HG03354 (cell line): ENCODE data around the gene CNTN3.

ENCODE experiments used
- ATAC-seq: cut with Tn5 transposase; IDR thresholded peaks from one replicate; pipeline ENCODE4 v1.9.1; 2021; ENCODE audit warnings: mild to moderate bottlenecking; ENCODE audit not compliant: unreplicated experiment, poor library complexity, severe bottlenecking

Gene CNTN3

GRCh38 chr3:74614107-74614967 is at the start of gene CNTN3:
CNTN3 (minus strand) TSS chr3:74614659; CDS start chr3:74521112, 93,547 bp downstream.
- ATAC-seq: no peak

- ATAC-seq: no peak
These were observed 48.7 kb upstream of the CNTN3 start for GRCh38 chr3:74663178-74663577.

GRCh38 chr3:74661672-74662071 is 47.2 kb upstream of the CNTN3 start:
- no peak for ATAC-seq

GRCh38 chr3:74651885-74652284 is 37.4 kb upstream of the CNTN3 start:
- no peak for ATAC-seq

- ATAC-seq: no peak
These were observed 36.8 kb upstream of the CNTN3 start for GRCh38 chr3:74651292-74651691.

GRCh38 chr3:74648107-74648506 is 33.6 kb upstream of the CNTN3 start:
- ATAC-seq: no peak

GRCh38 chr3:74646094-74646493 is 31.6 kb upstream of the CNTN3 start:
- no peak for ATAC-seq

GRCh38 chr3:74643636-74644035 is 29.2 kb upstream of the CNTN3 start:
- ATAC-seq: no peak

GRCh38 chr3:74642876-74643275 is 28.4 kb upstream of the CNTN3 start:
- ATAC-seq: no peak

- no peak for ATAC-seq
These were observed 25.8 kb upstream of the CNTN3 start for GRCh38 chr3:74640211-74640610.

- ATAC-seq: no peak
These were observed 25.2 kb upstream of the CNTN3 start for GRCh38 chr3:74639681-74640080.

GRCh38 chr3:74636981-74637380 is 22.5 kb upstream of the CNTN3 start:
- ATAC-seq: no peak

GRCh38 chr3:74633021-74633420 is 18.6 kb upstream of the CNTN3 start:
- ATAC-seq: no peak

- ATAC-seq: no peak
These were observed 17.1 kb upstream of the CNTN3 start for GRCh38 chr3:74631351-74632140.

GRCh38 chr3:74630602-74631001 is 16.1 kb upstream of the CNTN3 start:
- no peak for ATAC-seq

GRCh38 chr3:74626011-74626410 is 11.6 kb upstream of the CNTN3 start:
- no peak for ATAC-seq

- ATAC-seq: no peak
These were observed 9.8 kb upstream of the CNTN3 start for GRCh38 chr3:74624301-74624700.

GRCh38 chr3:74623261-74623836 is 8.9 kb upstream of the CNTN3 start:
- no peak for ATAC-seq

- no peak for ATAC-seq
These were observed 7.1 kb upstream of the CNTN3 start for GRCh38 chr3:74621581-74621980.

- no peak for ATAC-seq
These were observed 3.3 kb upstream of the CNTN3 start for GRCh38 chr3:74617776-74618175.
